EL (cell line): ENCODE data around the gene SEC14L1.

Experiments used
- DNase-seq: peaks from one replicate; pipeline ENCODE4 v3.0.0-alpha.2; 2016

The SEC14L1 gene

DNA sequence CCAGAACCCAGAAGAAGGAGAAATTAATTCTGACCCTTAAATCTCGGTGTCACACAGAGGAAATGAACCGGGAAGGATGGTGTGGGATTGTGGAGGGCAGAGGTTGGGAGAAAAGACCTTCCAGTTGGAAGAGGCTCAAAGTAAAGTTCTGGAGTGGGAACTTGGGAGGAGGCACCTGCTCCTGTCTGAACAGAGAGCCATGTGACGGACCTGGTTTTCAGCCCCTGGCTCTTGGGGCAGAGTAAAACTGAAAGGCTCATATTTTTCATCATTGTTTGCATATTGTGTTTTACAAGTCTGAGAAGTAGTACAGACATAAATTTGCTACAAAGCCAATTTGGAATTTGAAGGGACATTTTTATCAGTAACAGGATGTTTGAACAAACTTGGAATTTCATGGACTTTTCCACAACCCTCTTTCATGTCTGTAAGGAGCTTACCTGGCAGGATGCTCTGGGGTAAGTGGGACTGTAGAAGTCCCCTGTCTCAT, 24.4 kb upstream of the SEC14L1 start:
- no peak for DNase-seq

DNA sequence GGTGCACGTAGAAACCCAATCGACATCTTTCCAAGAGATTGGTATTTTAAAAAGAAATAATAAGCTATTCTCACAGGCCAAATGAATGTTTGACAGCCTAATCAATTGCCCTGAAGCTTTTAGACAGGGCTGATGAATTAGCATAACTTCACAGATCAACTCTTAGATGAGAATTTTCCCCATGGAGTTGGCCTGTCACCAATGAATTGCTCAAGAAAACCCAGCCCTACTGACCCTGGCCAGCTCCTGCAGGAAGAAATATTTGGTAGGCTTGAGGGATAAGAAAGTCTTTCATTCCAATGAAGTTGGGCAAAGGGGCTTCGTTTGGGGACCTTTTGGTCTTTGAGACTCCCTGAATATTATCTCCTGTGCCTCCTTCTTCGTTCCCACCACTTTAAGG, 23.4 kb upstream of the SEC14L1 start:
- DNase-seq: no peak

GRCh38 chr17:77118251-77118928, 22.4 kb upstream of the SEC14L1 start:
- DNase-seq: no peak

DNA sequence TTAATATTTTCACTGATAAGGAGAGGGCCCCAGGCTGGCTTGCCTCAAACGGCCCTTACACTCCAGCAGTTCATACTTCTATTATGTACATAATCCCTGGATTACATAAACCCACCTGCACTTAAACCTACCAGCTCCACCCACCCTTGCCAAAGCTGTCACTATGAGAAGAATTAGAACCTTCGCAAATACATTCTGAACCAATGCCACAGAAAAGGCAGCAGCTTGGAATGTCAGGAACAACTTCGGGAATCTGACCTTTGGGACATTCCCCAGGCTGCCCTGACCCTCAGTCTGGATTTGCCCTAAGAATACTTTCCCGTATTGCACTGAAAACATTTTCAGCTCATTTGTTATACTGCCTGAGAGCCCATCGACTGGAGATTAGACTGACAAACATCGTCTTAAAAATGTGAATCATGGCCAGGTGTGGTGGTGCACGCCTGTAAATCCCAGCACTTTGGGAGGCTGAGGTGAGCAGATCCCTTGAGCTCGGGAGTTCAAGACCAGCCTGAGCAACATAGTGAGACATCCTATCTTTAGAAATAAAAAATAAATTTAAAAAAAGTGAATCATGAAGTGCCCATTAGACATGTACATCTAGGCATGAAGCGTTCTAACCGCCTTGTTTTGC, 21.0 kb upstream of the SEC14L1 start:
- no peak for DNase-seq

- DNase-seq: no peak
Observed at GRCh38 chr17:77120868-77121267, 19.9 kb upstream of the SEC14L1 start.

- DNase-seq: peak; percentile 90
Observed at GRCh38 chr17:77124192-77124889, 16.4 kb upstream of the SEC14L1 start.

- DNase-seq: peak; percentile 98
Observed at GRCh38 chr17:77125432-77125901, 15.3 kb upstream of the SEC14L1 start.

- DNase-seq: no peak
Observed at GRCh38 chr17:77126519-77126918, 14.2 kb upstream of the SEC14L1 start.

- DNase-seq: peak; percentile 20
Observed at GRCh38 chr17:77127735-77128361, 12.9 kb upstream of the SEC14L1 start.

DNA sequence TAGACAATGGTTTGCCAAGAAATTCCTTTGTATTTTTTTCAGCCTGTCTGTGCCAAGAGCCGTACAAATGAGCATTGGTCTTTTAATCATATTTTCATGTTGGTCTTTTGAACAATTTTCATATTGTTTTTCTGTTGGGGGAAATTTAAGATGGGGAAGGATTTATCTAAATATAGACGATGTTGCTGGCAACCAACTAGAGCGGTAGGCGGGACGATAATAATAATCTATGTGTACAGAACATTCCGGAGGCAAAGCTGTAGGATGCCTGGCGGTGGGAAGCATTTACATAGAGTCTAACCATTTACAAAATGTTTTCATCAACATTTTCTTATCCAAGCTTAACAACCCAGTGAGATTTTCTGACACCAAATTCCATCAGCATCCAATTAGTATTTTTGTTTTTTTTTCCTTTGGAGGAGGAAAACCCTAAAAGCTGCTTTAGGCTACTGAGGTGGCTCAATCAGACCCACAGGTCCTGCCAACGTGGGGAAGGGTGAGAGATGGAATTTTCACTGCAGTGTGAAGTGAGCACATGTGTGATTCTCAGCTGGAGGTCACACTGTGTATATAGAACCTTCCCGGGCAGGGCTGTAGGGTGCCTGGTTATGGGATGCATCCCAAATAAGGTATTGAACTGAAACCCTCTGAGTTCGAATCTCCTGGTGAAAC, 11.7 kb upstream of the SEC14L1 start:
- DNase-seq: peak; percentile 30

DNA sequence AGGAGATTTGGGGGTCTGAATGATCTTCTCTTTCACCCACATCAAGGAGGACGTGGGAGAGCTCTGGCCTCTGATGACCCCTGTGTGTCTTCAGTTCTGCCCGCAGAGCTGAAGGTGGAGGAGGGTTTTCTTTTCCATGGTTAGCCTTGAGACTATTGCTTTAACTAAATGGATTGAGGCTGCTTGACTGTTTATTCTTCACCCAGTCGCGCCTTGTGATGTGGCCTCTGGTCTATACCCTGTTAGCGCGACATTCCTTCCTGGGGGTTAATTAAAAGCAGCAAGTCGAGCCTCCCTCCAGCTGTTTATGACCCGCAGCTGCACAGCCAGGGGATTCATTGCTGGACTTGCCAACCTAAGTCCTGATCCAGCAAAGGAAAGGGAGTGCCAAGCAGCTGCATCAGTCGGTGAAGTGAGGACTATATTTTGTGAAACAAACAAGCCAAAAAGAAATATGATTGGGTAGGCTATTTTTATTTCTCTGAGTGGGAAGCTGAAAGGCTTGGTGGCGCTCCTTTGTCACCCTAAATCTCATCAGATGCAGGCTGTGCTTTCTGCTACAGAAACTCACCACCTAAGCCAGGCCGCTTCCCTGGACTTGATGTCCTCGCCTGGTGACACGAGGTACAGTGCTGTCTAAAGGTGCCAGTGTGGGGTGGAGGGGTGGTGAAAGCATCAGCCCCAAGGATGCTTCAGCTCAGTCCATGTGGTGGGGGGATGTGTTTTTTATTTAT, 11.0 kb upstream of the SEC14L1 start:
- no peak for DNase-seq

- DNase-seq: no peak
Observed at GRCh38 chr17:77130525-77130924, 10.2 kb upstream of the SEC14L1 start.

DNA sequence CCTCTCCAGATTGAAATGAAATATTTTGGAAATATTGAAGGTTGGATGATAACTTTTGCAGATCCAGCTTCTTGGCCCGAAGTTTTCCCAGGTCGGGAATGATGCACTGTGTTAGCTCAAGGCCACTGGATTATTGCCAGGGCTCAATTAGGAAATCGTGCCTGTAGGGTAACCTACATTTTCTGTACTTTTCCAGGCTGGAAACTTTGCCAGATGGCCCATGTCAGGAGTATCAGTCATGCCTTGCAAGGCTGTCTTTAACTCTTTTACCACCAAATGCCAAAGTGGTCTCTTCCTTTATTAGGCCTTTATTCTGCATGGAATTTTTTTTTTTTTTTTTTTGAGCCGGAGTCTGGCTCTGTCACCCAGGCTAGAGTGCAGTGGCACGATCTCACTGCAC, 8.9 kb upstream of the SEC14L1 start:
- peak; percentile 47 for DNase-seq

DNA sequence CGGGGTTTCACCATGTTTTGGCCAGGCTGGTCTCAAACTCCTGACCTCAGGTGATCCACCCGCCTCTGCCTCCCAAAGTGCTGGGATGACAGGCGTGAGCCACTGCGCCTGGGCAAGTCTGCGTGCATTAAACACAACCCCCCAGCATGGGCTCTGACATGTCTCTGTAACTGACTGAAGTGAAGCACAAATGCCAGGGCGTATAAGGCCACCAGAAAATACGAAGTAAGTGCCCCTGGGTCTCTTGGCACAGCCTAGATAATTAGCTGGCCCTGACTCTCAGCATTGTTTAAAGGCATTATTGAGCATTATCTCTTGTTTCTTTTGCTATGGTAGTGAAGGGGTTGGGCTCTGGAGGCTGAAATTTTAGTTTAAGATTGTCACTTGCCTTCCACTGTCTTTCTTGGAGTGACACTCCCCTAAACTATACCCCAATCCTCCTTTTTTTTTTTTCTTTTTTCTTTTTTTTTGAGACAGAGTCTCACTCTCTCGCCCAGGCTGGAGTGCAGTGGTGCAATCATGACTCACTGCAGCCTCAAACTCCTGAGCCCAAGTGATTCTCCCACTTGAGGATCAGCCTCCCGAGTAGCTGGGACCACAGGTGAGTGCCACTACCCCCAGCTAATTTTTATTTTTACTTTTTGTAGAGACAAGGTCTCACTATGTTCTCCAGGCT, 8.2 kb upstream of the SEC14L1 start:
- DNase-seq: peak; percentile 23

DNA sequence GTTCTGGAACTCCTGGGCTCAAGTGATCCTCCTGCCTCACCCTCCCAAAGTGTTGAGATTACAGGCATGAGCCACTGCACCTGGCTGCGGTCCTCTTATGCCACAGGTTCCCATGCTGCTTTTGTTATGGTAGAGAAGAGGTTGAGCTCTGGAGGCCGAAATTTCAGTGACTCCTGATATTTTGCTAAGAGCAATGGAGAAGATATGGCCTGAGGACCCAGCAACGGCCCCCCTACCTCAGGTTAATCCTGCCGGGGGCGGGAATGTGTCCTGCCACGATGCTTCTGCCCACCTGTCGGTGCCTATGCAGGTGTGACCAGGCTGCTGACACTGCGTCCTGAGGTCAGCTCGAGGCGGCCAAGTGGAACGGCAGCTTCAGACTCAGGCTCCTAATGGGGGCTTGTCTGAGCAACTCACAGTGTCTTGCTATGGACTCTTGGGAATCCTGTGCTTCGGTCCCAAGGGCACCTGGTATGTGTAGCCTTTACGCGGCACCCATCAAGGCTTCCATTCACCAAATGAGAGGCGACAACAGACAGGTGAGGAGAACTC, 7.6 kb upstream of the SEC14L1 start:
- no peak for DNase-seq

DNA sequence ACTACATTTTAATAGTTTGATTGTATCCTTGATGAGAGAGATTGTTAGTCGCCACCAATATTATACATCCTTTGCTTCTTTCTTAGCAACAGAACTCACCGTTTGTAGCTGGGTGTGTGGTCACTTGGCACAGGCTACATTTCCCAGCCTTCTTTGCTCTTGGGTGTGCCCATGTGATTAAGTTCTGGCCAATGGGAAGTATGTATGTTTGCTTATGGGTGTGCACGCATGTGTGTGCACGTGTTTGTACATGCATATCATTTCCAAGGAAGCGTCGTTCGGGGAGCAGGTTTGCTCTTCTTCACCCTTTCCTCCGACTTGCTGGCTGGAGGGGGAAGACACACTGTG, 4.4 kb upstream of the SEC14L1 start:
- DNase-seq: no peak

DNA sequence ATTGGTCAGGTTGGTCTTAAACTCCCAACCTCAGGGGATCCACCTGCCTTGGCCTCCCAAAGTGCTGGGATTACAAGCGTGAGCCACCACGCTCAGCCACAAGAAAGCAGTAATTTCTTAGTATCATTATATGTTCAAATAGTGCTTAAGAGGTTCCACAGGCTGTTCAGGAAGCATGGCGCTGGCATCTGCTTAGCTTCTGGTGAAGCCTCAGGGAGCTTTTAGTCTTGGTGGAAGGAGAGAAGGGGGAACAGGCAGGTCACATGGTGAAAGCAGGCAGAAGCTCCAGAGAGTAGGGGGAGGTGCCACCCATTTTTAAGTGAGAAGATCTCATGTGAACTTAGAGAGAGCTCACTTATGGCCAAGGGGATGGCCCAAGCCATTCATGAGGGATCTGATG, 3.7 kb upstream of the SEC14L1 start:
- no peak for DNase-seq

- peak; percentile 82 for DNase-seq
Observed at GRCh38 chr17:77137886-77138285, 2.9 kb upstream of the SEC14L1 start.

DNA sequence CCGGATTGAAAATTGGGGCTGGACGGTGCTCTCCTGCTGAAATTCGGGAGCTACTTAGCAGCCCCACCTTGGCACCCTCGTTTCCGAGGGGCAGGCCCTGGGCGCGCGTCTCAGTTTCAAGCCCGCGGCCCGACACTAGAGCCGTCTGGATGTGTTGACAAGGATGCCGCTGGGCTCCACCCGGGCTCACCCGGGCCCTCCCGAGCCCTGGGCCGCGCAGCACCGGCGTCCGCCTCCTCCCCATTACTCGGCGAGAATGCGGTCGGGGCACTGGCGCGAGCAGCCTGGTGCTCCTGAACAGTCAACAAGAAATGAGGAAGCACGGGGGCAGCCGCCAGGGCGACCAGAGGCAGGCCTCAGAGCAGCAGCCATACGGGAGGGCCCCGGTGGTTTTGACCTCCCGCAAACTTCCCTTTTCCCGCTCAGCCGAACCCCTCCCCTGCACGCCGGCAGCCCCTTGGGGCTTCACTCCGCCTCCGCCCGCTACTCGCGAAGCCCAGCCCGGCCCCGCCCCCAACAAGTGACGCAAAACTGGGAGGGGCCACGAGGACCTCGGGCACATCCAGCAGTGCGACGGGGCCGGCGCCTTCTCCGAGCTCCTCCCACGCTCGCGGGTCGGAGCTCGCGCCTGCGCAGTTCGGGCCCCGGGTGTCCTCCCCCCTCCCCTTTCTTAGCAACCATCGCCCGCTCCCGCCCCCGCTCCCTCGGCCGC, 447 bp upstream of the SEC14L1 start:
- peak; percentile 98 for DNase-seq

- peak; percentile 43 for DNase-seq
Observed at GRCh38 chr17:77141846-77142449, 1.2 kb downstream of the SEC14L1 start.
